ENCODE measurements around the gene DNAH1.
"Not testable (repeated sequence)": the region's sequence is repeated elsewhere in the genome, so short reads cannot be mapped to it uniquely, and the experiment has no call there.

The DNAH1 gene

GRCh38 chr3:52315977-52316764, at the start of gene DNAH1:
DNAH1 (plus strand) TSS chr3:52316319; CDS start chr3:52322443, 6,124 bp downstream.
- DNase-seq (ENCODE audit: low read depth), result no peak
- no peak within 1 kb of the TSS for H3K4me3 ChIP-seq (ENCODE audit: low read depth, low read length)
- TF ChIP-seq CTCF (IDR thresholded peaks at IDR 0.05; ENCODE audit: low read depth, low read length, missing control alignments), result no peak

GRCh38 chr3:52268036-52268435, 48.1 kb upstream of the DNAH1 start:
- no peak for TF ChIP-seq CTCF (IDR thresholded peaks at IDR 0.05; ENCODE audit: low read depth, low read length, missing control alignments)
- no peak for DNase-seq (ENCODE audit: low read depth)
- H3K4me3 ChIP-seq (ENCODE audit: low read depth, low read length), result no peak overlapping the region

- no peak for TF ChIP-seq CTCF (IDR thresholded peaks at IDR 0.05; ENCODE audit: low read depth, low read length, missing control alignments)
- no peak for DNase-seq (ENCODE audit: low read depth)
- H3K4me3 ChIP-seq (ENCODE audit: low read depth, low read length), result no peak overlapping the region
These were observed 46.3 kb upstream of the DNAH1 start for GRCh38 chr3:52269776-52270175.

- DNase-seq (ENCODE audit: low read depth), result no peak
- TF ChIP-seq CTCF (IDR thresholded peaks at IDR 0.05; ENCODE audit: low read depth, low read length, missing control alignments), result no peak
- H3K4me3 ChIP-seq (ENCODE audit: low read depth, low read length), result no peak overlapping the region
These were observed 45.8 kb upstream of the DNAH1 start for GRCh38 chr3:52270252-52270754.

- not testable (repeated sequence) for H3K4me3 ChIP-seq (ENCODE audit: low read depth, low read length); DNase-seq (ENCODE audit: low read depth)
These were observed 43.9 kb upstream of the DNAH1 start for GRCh38 chr3:52272172-52272571.

GRCh38 chr3:52272831-52273230, 43.3 kb upstream of the DNAH1 start:
- no peak for TF ChIP-seq CTCF (IDR thresholded peaks at IDR 0.05; ENCODE audit: low read depth, low read length, missing control alignments)
- DNase-seq (ENCODE audit: low read depth), result no peak
- H3K4me3 ChIP-seq (ENCODE audit: low read depth, low read length), result no peak overlapping the region

GRCh38 chr3:52274781-52275180, 41.3 kb upstream of the DNAH1 start:
- not testable (repeated sequence) for H3K4me3 ChIP-seq (ENCODE audit: low read depth, low read length)

More at GRCh38 chr3:52274781-52275180, 41.3 kb upstream of the DNAH1 start:
- DNase-seq (ENCODE audit: low read depth), result not testable (repeated sequence)
